ENCODE measurements around the gene RALGPS2. TPM values are rescaled to one million over a fixed set of nuclear protein-coding genes. Genes with fewer than 3 reads are reported as not detected.

RALGPS2 gene
- total RNA-seq (10 to 100 TPM in 3 of 10 donors, 1 to 10 TPM in 7; 5.9 to 12.8 (median 7.8) TPM), polyA plus RNA-seq (1 to 10 TPM; 1.4 to 2.2 TPM)
- long read RNA-seq, donor 1, full-length matches to known transcripts = 2 of 7 reads
- long read RNA-seq, donor 1, partial matches to known transcripts = 1 of 7 reads
- long read RNA-seq, donor 1, other reads (novel, unspliced or antisense) = 4 of 7 reads
- long read RNA-seq, donor 2, full-length matches to known transcripts = 5 of 13 reads
- long read RNA-seq, donor 2, partial matches to known transcripts = 1 of 13 reads
- long read RNA-seq, donor 2, other reads (novel, unspliced or antisense) = 7 of 13 reads
- long read RNA-seq, donor 3, full-length matches to known transcripts = 5 of 13 reads
- long read RNA-seq, donor 3, partial matches to known transcripts = 6 of 13 reads
- long read RNA-seq, donor 3, other reads (novel, unspliced or antisense) = 2 of 13 reads

GRCh38 chr1:178724728-178725465 lies at the start of gene RALGPS2:
RALGPS2 (plus strand) TSS chr1:178725244; CDS start chr1:178776765, 51,521 bp downstream.
- H3K9me3 ChIP-seq = no peaks in the 10 kb centered on the region
- peaks cover 0 to 23% (median 9%) of the 10 kb centered on the region in 9 donors for H3K4me1 ChIP-seq
- TF ChIP-seq CTCF (IDR thresholded peaks at IDR 0.05) = no peak
- H3K4me3 ChIP-seq = peak within 1 kb of the TSS; percentile 56 to 95 (median 86)
- ATAC-seq = peak; percentile 90 to 95 (median 92)
- peaks cover 0 to 6% (median 0%) of the 10 kb centered on the region in 7 donors for H3K27me3 ChIP-seq
- 1 to 2% methylated on average over 84 to 90 of the region's 90 CpGs for WGBS, 2 donors
- H3K27ac ChIP-seq = peak within 1 kb of the TSS; percentile 14 to 90 (median 76)
- peak; percentile 59 to 73 for DNase-seq
- H3K36me3 ChIP-seq = no peaks in the 10 kb centered on the region
- intact Hi-C loops (cut with DNase I) = loop anchor here in 1 of 10 donors (10.0 kb wide), 1 partner anchor 70 kb away; no protein-coding TSS in a partner anchor

GRCh38 chr1:178679237-178679636 lies 45.8 kb upstream of the RALGPS2 start:
- Histone ChIP-seq H3K4me3 (no peak overlapping the region), H3K36me3 (no peaks in the 10 kb centered on the region), H3K9me3 (peaks cover 0 to 7% (median 0%) of the 10 kb centered on the region in 11 donors), H3K27ac (no peak overlapping the region), H3K4me1 (no peaks in the 10 kb centered on the region), H3K27me3 (no peaks in the 10 kb centered on the region)
- no peak for ATAC-seq
- intact Hi-C loops (cut with DNase I) = no loop called here
- TF ChIP-seq CTCF (IDR thresholded peaks at IDR 0.05) = no peak
- 85 to 90% methylated on average over 2 of the region's 2 CpGs for WGBS, 2 donors
- no peak for DNase-seq

GRCh38 chr1:178682429-178682828 lies 42.6 kb upstream of the RALGPS2 start:
- Histone ChIP-seq H3K27ac (no peak overlapping the region), H3K9me3 (peaks cover 0 to 7% (median 0%) of the 10 kb centered on the region in 11 donors), H3K4me1 (peaks cover 0 to 7% (median 0%) of the 10 kb centered on the region in 9 donors), H3K36me3 (no peaks in the 10 kb centered on the region), H3K4me3 (no peak overlapping the region), H3K27me3 (no peaks in the 10 kb centered on the region)
- DNase-seq = no peak
- ATAC-seq = no peak
- no peak for TF ChIP-seq CTCF (IDR thresholded peaks at IDR 0.05)
- intact Hi-C loops (cut with DNase I) = no loop called here
- 45 to 51% methylated on average over 2 of the region's 2 CpGs for WGBS, 2 donors

- 82 to 84% methylated on average over 2 of the region's 2 CpGs for WGBS, 2 donors
These were observed 42.2 kb upstream of the RALGPS2 start for GRCh38 chr1:178682886-178683285.

More at GRCh38 chr1:178682886-178683285, 42.2 kb upstream of the RALGPS2 start:
- ATAC-seq (no peak), DNase-seq (no peak)
- intact Hi-C loops (cut with DNase I) = no loop called here
- H3K36me3 ChIP-seq = no peaks in the 10 kb centered on the region
- H3K4me3 ChIP-seq = no peak overlapping the region
- H3K27ac ChIP-seq = no peak overlapping the region
- TF ChIP-seq CTCF (IDR thresholded peaks at IDR 0.05) = no peak
- H3K27me3 ChIP-seq = no peaks in the 10 kb centered on the region
- H3K9me3 ChIP-seq = peaks cover 0 to 7% (median 0%) of the 10 kb centered on the region in 11 donors
- peaks cover 0 to 9% (median 0%) of the 10 kb centered on the region in 9 donors for H3K4me1 ChIP-seq

Measured in heart right ventricle (tissue), 16 donors.